Natural killer cell (primary cell): ENCODE results near the gene SPAG9. TPM values are rescaled to one million over a fixed set of nuclear protein-coding genes. Genes with fewer than 3 reads are reported as not detected.

Source experiments
- ATAC-seq, 3 donors: fragments of 150-1000 bp in 2 of 3; fragments of 200-7000 bp in 1 of 3; cut with Tn5 transposase; 1 replicate in 1 of 3; 2 replicates in 2 of 3; pipeline ENCODE4 v1.10.0; 2021; ENCODE audit warnings: mild to moderate bottlenecking in 2 of 3, moderate library complexity in 2 of 3
- DNase-seq, 2 donors: peaks; one replicate each; pipeline versions ENCODE4 v3.0.0 to v3.0.0-alpha.2; 2013 to 2021; ENCODE audit warnings: mixed read lengths in 1 of 2
- H3K27ac ChIP-seq: one replicate; pipeline ENCODE4 v1.5.1; 2013; ENCODE audit warnings: mild to moderate bottlenecking, low read length
- H3K27me3 ChIP-seq: one replicate; pipeline ENCODE4 v1.6.1; 2013; ENCODE audit warnings: low read length; ENCODE audit not compliant: control insufficient read depth, insufficient read depth
- H3K36me3 ChIP-seq: one replicate; pipeline ENCODE4 v1.6.1; 2013; ENCODE audit warnings: low read length; ENCODE audit not compliant: control insufficient read depth, insufficient read depth
- H3K4me1 ChIP-seq: one replicate; pipeline ENCODE4 v1.6.1; 2013; ENCODE audit warnings: low read length; ENCODE audit not compliant: control insufficient read depth, insufficient read depth
- H3K4me3 ChIP-seq: one replicate; pipeline ENCODE4 v1.5.1; 2013; ENCODE audit warnings: low read length
- H3K9me3 ChIP-seq: one replicate; pipeline ENCODE4 v1.6.1; 2013; ENCODE audit warnings: low read length; ENCODE audit not compliant: control insufficient read depth, insufficient read depth
- H3K27ac Mint-ChIP-seq, 2 donors: one replicate each; pipeline ENCODE4 v1.8.0; 2022; ENCODE audit warnings: mild to moderate bottlenecking in 2 of 2, mixed read lengths in 2 of 2, moderate library complexity in 1 of 2
- H3K27me3 Mint-ChIP-seq, 2 donors: one replicate each; pipeline ENCODE4 v1.8.0; 2022; ENCODE audit warnings: low read depth in 2 of 2, mixed read lengths in 2 of 2
- H3K36me3 Mint-ChIP-seq: one replicate; pipeline ENCODE4 v1.8.0; 2022; ENCODE audit warnings: mixed read lengths
- H3K4me1 Mint-ChIP-seq, 2 donors: one replicate each; pipeline ENCODE4 v1.8.0; 2022; ENCODE audit warnings: mixed read lengths in 2 of 2
- H3K4me3 Mint-ChIP-seq: one replicate; pipeline ENCODE4 v1.8.0; 2022; ENCODE audit warnings: mild to moderate bottlenecking, moderate library complexity, mixed read lengths
- H3K9me3 Mint-ChIP-seq, 2 donors: one replicate each; pipeline ENCODE4 v1.8.0; 2022; ENCODE audit warnings: mixed read lengths in 2 of 2
- WGBS: methylation state at CpG from one replicate; pipeline ENCODE4 v1.1.7; 2013; ENCODE audit warnings: missing lambda C conversion rate; ENCODE audit not compliant: insufficient coverage; 5-methylcytosine and 5-hydroxymethylcytosine counted together
- intact Hi-C: fragments of 100-400 bp; cut with micrococcal nuclease; formaldehyde crosslinking; loops from one replicate; pipeline ENCODE4 v1.14.2; 2022
- total RNA-seq, 4 donors: library from RNA; stranded (reverse); fragments of 120-200 nt in 1 of 4; gene quantifications; one replicate each; pipeline versions ENCODE4 v1.2.3 to v1.2.4, GENCODE V29; 2013 to 2022
- TF ChIP-seq, protein P1 (sequence below): fragments of 200-600 bp; IDR thresholded peaks from one replicate; pipeline ENCODE4 v1.8.0; 2022; ENCODE audit warnings: antibody characterized with exemption

The SPAG9 gene
- total RNA-seq, 3 donors from 2014 or later (not counting 1 experiment from before 2014, with no cell fraction given), result 78.1 to 91.7 (median 90.3) TPM

- no peak overlapping the region for H3K4me3 ChIP-seq
- ATAC-seq (no peak), DNase-seq (no peak)
- H3K4me1 Mint-ChIP-seq, result no peaks in the 10 kb centered on the region
- peaks cover 0 to 5% of the 10 kb centered on the region in 2 donors for H3K27me3 Mint-ChIP-seq
- intact Hi-C loops, result no loop called here
- H3K4me3 Mint-ChIP-seq, result no peak overlapping the region
- no peaks in the 10 kb centered on the region for H3K36me3 Mint-ChIP-seq
- H3K9me3 ChIP-seq, result no peaks in the 10 kb centered on the region
- no peaks in the 10 kb centered on the region for H3K36me3 ChIP-seq
- WGBS, result 100% methylated on average over 2 of the region's 2 CpGs
- H3K4me1 ChIP-seq, result peaks cover 11% of the 10 kb centered on the region
- H3K27ac ChIP-seq, result no peak overlapping the region
- TF ChIP-seq, protein P1, sequence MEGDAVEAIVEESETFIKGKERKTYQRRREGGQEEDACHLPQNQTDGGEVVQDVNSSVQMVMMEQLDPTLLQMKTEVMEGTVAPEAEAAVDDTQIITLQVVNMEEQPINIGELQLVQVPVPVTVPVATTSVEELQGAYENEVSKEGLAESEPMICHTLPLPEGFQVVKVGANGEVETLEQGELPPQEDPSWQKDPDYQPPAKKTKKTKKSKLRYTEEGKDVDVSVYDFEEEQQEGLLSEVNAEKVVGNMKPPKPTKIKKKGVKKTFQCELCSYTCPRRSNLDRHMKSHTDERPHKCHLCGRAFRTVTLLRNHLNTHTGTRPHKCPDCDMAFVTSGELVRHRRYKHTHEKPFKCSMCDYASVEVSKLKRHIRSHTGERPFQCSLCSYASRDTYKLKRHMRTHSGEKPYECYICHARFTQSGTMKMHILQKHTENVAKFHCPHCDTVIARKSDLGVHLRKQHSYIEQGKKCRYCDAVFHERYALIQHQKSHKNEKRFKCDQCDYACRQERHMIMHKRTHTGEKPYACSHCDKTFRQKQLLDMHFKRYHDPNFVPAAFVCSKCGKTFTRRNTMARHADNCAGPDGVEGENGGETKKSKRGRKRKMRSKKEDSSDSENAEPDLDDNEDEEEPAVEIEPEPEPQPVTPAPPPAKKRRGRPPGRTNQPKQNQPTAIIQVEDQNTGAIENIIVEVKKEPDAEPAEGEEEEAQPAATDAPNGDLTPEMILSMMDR, result no peak
- no peak overlapping the region for H3K27ac Mint-ChIP-seq
- no peaks in the 10 kb centered on the region for H3K27me3 ChIP-seq
- no peaks in the 10 kb centered on the region for H3K9me3 Mint-ChIP-seq
Measured at GRCh38 chr17:51149163-51149562, 28.5 kb upstream of the SPAG9 start.

DNA sequence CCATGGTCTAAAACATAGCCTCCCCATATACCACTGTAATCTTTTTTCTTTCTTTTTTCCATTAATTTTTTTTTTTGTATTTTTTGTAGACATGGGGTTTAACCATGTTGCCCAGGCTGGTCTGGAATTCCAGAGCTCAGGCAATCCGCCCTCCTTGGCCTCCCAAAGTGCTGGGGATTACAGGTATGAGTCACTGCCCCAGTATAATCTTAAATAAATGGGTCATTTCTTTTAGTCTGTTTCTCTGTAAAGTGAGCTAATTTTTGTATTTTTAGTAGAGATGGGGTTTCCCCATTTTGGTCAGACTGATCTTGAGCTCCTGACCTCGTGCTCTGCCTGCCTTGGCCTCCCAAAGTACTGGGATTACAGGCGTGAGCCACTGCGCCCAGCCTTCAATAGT, 27.0 kb upstream of the SPAG9 start:
- TF ChIP-seq, protein P1, result no peak
- Histone ChIP-seq H3K4me1 (peaks cover under 1% of the 10 kb centered on the region), H3K36me3 (no peaks in the 10 kb centered on the region), H3K4me3 (no peak overlapping the region), H3K9me3 (no peaks in the 10 kb centered on the region), H3K27me3 (no peaks in the 10 kb centered on the region), H3K27ac (no peak overlapping the region)
- Mint-ChIP-seq H3K4me3 (no peak overlapping the region), H3K9me3 (no peaks in the 10 kb centered on the region), H3K4me1 (no peaks in the 10 kb centered on the region), H3K36me3 (no peaks in the 10 kb centered on the region), H3K27me3 (peaks cover 0 to 5% of the 10 kb centered on the region in 2 donors), H3K27ac (no peak overlapping the region)
- DNase-seq (no peak), ATAC-seq (no peak)
- intact Hi-C loops, result no loop called here
- WGBS, result 64% methylated on average over 3 of the region's 4 CpGs

- no peaks in the 10 kb centered on the region for H3K9me3 Mint-ChIP-seq
- DNase-seq (no peak), ATAC-seq (no peak)
- TF ChIP-seq, protein P1, result no peak
- H3K27me3 Mint-ChIP-seq, result peaks cover 0 to 5% of the 10 kb centered on the region in 2 donors
- H3K36me3 Mint-ChIP-seq, result no peaks in the 10 kb centered on the region
- H3K4me3 ChIP-seq, result no peak overlapping the region
- intact Hi-C loops, result no loop called here
- no peaks in the 10 kb centered on the region for H3K36me3 ChIP-seq
- 90% methylated on average over 5 of the region's 6 CpGs for WGBS
- no peaks in the 10 kb centered on the region for H3K4me1 Mint-ChIP-seq
- H3K27ac Mint-ChIP-seq, result no peak overlapping the region
- H3K27me3 ChIP-seq, result no peaks in the 10 kb centered on the region
- no peaks in the 10 kb centered on the region for H3K4me1 ChIP-seq
- no peak overlapping the region for H3K27ac ChIP-seq
- no peak overlapping the region for H3K4me3 Mint-ChIP-seq
- no peaks in the 10 kb centered on the region for H3K9me3 ChIP-seq
Measured at GRCh38 chr17:51144266-51145022, 23.8 kb upstream of the SPAG9 start.

DNA sequence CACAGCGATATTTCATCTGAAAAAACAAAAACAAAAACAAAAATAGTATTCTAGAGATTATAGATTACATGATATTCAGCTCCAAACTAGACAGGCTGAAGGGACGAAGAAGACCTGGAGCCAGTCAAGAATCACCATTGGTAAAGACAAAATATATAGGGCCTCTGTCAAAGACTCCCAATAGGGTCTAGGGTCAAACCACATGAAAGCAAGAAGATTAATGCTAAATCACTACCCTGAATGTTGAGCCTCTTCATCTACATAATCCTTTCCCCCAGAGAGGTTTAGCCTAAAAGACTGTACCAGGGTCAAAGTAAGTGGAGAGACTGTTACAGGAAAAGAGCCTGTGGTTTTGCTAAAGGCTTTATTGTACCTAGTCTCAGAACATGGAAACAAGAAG, 21.9 kb upstream of the SPAG9 start:
- Mint-ChIP-seq H3K4me1 (no peaks in the 10 kb centered on the region), H3K9me3 (no peaks in the 10 kb centered on the region), H3K27me3 (peaks cover 0 to 5% of the 10 kb centered on the region in 2 donors), H3K36me3 (no peaks in the 10 kb centered on the region), H3K27ac (no peak overlapping the region), H3K4me3 (no peak overlapping the region)
- WGBS, result 100% methylated on average over 1 of the region's 2 CpGs
- ATAC-seq, result no peak
- Histone ChIP-seq H3K36me3 (no peaks in the 10 kb centered on the region), H3K9me3 (no peaks in the 10 kb centered on the region), H3K4me3 (no peak overlapping the region), H3K27ac (no peak overlapping the region), H3K27me3 (no peaks in the 10 kb centered on the region), H3K4me1 (no peaks in the 10 kb centered on the region)
- TF ChIP-seq, protein P1, result no peak
- no peak for DNase-seq
- intact Hi-C loops, result no loop called here
